GM13976 (cell line): ENCODE data around the gene EZH2.

Experiments
- DNase-seq: peaks from one replicate; pipeline ENCODE4 v3.0.0; 2012; ENCODE audit warnings: low spot score
- in situ Hi-C: fragments of 300-500 bp; cut with MboI; formaldehyde crosslinking; loops from one replicate; pipeline ENCODE4 v1.12.0; 2022; ENCODE audit warnings: low sequenced_read_pairs, mixed read lengths, inconsistent platforms; ENCODE audit not compliant: unreplicated experiment
- TF ChIP-seq, protein P1 (sequence below): IDR thresholded peaks from 2 replicates; pipeline ENCODE4 v1.5.1; 2012; ENCODE audit warnings: borderline replicate concordance, mild to moderate bottlenecking; ENCODE audit not compliant: insufficient read depth; ENCODE audit errors: extremely low read depth, missing control alignments, control extremely low read depth

The EZH2 gene

DNA sequence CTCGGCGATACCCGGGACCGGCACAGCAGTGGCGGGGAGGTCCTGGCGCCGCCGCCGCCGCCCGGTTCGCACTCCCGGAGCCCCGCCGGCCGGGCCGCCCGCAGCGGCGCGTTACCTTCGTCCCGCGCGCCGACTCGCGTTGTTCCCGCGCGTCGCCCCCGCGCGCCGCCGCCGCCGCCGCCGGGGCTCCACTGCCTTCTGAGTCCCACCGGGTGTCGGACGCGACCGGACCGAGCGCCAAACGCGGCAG lies at the start of gene EZH2:
TSS of gene EZH2 (minus strand) at position 243 of the 250 bp plus-strand sequence. CDS start 36,993 bp downstream, outside the sequence.
- TF ChIP-seq, protein P1, sequence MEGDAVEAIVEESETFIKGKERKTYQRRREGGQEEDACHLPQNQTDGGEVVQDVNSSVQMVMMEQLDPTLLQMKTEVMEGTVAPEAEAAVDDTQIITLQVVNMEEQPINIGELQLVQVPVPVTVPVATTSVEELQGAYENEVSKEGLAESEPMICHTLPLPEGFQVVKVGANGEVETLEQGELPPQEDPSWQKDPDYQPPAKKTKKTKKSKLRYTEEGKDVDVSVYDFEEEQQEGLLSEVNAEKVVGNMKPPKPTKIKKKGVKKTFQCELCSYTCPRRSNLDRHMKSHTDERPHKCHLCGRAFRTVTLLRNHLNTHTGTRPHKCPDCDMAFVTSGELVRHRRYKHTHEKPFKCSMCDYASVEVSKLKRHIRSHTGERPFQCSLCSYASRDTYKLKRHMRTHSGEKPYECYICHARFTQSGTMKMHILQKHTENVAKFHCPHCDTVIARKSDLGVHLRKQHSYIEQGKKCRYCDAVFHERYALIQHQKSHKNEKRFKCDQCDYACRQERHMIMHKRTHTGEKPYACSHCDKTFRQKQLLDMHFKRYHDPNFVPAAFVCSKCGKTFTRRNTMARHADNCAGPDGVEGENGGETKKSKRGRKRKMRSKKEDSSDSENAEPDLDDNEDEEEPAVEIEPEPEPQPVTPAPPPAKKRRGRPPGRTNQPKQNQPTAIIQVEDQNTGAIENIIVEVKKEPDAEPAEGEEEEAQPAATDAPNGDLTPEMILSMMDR: no peak
- DNase-seq: no peak
- in situ Hi-C loops: no loop called here

- DNase-seq: no peak
- in situ Hi-C loops: no loop called here
- TF ChIP-seq, protein P1: no peak
Observed at GRCh38 chr7:148931470-148931869, 47.4 kb upstream of the EZH2 start.

GRCh38 chr7:148930335-148930734 lies 46.2 kb upstream of the EZH2 start:
- no peak for DNase-seq
- in situ Hi-C loops: no loop called here
- TF ChIP-seq, protein P1: no peak

GRCh38 chr7:148929176-148929575 lies 45.1 kb upstream of the EZH2 start:
- in situ Hi-C loops: no loop called here
- DNase-seq: no peak
- TF ChIP-seq, protein P1: no peak

- TF ChIP-seq, protein P1: no peak
- in situ Hi-C loops: no loop called here
- DNase-seq: no peak
Observed at GRCh38 chr7:148927123-148928045, 43.3 kb upstream of the EZH2 start.

DNA sequence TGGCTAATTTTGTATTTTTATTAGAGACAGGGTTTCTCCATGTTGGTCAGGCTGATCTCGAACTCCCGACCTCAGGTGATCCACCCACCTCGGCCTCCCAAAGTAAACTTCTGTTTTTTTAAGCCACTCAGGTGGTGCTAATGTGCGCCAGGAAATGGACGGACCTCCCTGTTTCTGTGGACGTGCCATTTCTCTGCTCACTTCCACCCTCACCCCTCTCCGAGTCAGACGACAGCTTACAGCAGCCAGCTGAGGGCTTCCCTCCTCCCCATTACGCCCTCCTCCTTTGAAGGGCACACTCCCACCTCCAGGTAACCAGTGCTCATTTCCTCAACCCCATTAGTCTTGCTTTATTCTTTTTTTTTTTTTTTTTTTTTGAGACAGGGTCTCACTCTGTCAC lies 41.7 kb upstream of the EZH2 start:
- in situ Hi-C loops: no loop called here
- TF ChIP-seq, protein P1: no peak
- no peak for DNase-seq
